Brain microvascular endothelial cell (primary cell): ENCODE data around the gene SEPTIN5.

Experiments used
- DNase-seq: peaks from one replicate; pipeline ENCODE4 v3.0.0-alpha.2; 2020
- H3K27ac ChIP-seq: fragments of 250-450 bp; sonication (Bioruptor Pico); 2 replicates; pipeline ENCODE4 v1.5.1; 2020; ENCODE audit warnings: mild to moderate bottlenecking, moderate library complexity
- H3K27me3 ChIP-seq: fragments of 250-450 bp; sonication (Bioruptor Pico); replicated peaks from 2 replicates; pipeline ENCODE4 v1.5.1; 2020; ENCODE audit warnings: mild to moderate bottlenecking
- H3K36me3 ChIP-seq: fragments of 250-450 bp; sonication (Bioruptor Pico); replicated peaks from 2 replicates; pipeline ENCODE4 v1.5.1; 2020; ENCODE audit warnings: mild to moderate bottlenecking
- H3K4me3 ChIP-seq: 2 replicates; pipeline ENCODE4 v1.5.1; 2011; ENCODE audit warnings: low read depth, mild to moderate bottlenecking, control low read depth, low read length, moderate library complexity
- CTCF ChIP-seq: IDR thresholded peaks from 2 replicates; pipeline ENCODE4 v1.5.1; 2011; ENCODE audit warnings: low read depth, mild to moderate bottlenecking, moderate library complexity, low read length, control low read depth, inconsistent platforms; ENCODE audit errors: missing control alignments
- in situ Hi-C: cut with HindIII; loops from 2 replicates; pipeline ENCODE4 v1.10.0; 2017; ENCODE audit warnings: low sequenced_read_pairs, low pct_ligation_motif_present

SEPTIN5 gene

GRCh38 chr22:19761725-19762567 is 47.6 kb downstream of the SEPTIN5 start:
- peaks cover 83% of the 10 kb centered on the region for H3K27me3 ChIP-seq
- in situ Hi-C loops: no loop called here
- TF ChIP-seq CTCF: no peak

GRCh38 chr22:19762568-19763457 is 48.5 kb downstream of the SEPTIN5 start:
- in situ Hi-C loops: no loop called here
- Histone ChIP-seq H3K27ac (no peak overlapping the region), H3K4me3 (no peak overlapping the region), H3K27me3 (peaks cover 83% of the 10 kb centered on the region), H3K36me3 (no peaks in the 10 kb centered on the region)
- TF ChIP-seq CTCF: no peak
- DNase-seq: no peak

More at GRCh38 chr22:19761725-19762567, 47.6 kb downstream of the SEPTIN5 start:
- peak overlapping the region; percentile 17 for H3K4me3 ChIP-seq
- DNase-seq: no peak
- H3K27ac ChIP-seq: no peak overlapping the region
- no peaks in the 10 kb centered on the region for H3K36me3 ChIP-seq

GRCh38 chr22:19763458-19764298 is 49.4 kb downstream of the SEPTIN5 start:
- Histone ChIP-seq H3K27ac (no peak overlapping the region), H3K4me3 (no peak overlapping the region), H3K36me3 (no peaks in the 10 kb centered on the region), H3K27me3 (peaks cover 83% of the 10 kb centered on the region)
- TF ChIP-seq CTCF: no peak
- DNase-seq: no peak
- in situ Hi-C loops: no loop called here

- in situ Hi-C loops: no loop called here
- DNase-seq: no peak
- TF ChIP-seq CTCF: no peak
- Histone ChIP-seq H3K27ac (no peak overlapping the region), H3K27me3 (peaks cover 77% of the 10 kb centered on the region), H3K4me3 (no peak overlapping the region), H3K36me3 (no peaks in the 10 kb centered on the region)
Measured at GRCh38 chr22:19764299-19764593, 49.9 kb downstream of the SEPTIN5 start.

GRCh38 chr22:19764636-19765476 is 50.6 kb downstream of the SEPTIN5 start:
- Histone ChIP-seq H3K4me3 (no peak overlapping the region), H3K36me3 (no peaks in the 10 kb centered on the region), H3K27me3 (peaks cover 74% of the 10 kb centered on the region), H3K27ac (no peak overlapping the region)
- in situ Hi-C loops: no loop called here
- no peak for TF ChIP-seq CTCF
- no peak for DNase-seq
